Measurements from ENCODE around the gene PFDN1.
A peak's percentile ranks its signal among the peaks of the same experiment; 100 is the strongest.

PFDN1 gene

DNA sequence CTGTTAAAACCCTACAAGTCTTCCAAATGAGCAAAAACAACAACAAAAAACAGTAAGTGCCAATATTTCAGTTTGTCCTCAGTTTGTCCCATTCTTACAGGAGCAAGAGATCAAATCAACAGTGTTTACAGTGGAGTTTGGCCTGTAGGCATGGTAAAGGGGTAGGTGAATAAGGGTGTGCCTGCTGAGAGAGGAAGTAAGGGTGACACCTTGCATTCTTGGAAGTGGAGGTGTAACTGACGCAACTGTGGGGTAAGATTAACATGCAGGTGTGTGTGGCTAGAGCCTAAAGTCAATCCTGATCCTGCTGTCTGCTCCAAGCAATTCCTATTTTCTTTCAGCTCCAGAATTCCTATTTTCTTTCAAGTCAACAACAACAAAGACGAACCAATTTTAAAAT lies 43.4 kb downstream of the PFDN1 start:
- DNase-seq (ENCODE audit: low read depth): no peak

DNA sequence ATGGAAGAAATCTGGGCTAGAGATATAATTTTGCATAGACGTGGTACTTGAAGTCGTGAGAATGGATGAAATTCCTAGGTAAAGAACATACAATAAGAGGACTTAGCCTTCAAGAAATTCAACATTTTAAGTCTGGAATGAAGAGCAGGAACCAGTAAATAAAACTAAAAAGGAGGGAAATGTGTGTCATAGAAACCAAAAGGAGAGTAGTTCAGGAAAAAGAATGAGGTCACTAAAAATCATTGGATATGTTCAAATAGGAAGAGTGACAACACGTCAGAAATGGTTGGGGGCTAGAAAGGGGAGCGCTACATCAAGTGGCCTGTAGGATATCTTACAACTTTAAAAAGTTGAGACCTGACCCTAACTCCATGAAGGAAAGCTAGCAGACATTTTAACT lies 44.0 kb downstream of the PFDN1 start:
- no peak for DNase-seq (ENCODE audit: low read depth)

DNA sequence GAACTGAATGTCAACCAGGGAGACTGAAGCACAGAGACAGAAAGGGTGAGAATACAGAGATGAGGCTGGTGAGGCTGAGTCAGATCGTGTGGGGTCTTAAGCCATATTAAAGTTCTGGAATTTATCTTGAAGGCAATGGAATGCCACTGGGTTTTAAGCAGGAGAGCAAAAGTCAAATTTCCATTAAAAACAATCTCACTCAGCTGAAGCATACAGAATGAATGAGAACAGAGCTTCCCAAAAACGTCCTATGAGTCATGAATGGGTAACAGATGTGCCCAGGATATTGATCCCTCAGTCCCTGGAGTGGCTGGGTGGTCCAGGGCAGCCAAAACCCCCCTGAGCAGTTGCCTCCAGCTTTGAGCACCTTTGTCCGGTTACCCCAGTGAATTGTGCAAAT lies 44.9 kb downstream of the PFDN1 start:
- no peak for DNase-seq (ENCODE audit: low read depth)

DNA sequence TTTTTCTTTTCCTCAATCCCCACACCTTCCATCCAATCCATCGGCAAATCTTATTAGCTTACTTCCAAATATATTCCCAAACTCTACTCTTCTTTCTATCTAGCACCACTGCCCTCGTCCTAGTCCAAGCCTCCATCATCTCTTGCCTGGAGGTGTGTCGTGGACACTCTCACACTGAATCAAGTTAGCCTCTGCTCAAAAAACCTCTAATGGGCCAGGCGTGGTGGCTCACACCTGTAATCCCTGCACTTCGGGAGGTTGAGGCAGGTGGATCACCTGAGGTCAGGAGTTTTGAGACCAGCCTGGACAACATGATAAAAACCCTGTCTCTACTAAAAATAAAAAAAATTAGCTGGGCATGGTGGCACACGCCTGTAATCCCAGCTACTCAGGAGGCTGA lies 46.2 kb downstream of the PFDN1 start:
- DNase-seq (ENCODE audit: low read depth): no peak

DNA sequence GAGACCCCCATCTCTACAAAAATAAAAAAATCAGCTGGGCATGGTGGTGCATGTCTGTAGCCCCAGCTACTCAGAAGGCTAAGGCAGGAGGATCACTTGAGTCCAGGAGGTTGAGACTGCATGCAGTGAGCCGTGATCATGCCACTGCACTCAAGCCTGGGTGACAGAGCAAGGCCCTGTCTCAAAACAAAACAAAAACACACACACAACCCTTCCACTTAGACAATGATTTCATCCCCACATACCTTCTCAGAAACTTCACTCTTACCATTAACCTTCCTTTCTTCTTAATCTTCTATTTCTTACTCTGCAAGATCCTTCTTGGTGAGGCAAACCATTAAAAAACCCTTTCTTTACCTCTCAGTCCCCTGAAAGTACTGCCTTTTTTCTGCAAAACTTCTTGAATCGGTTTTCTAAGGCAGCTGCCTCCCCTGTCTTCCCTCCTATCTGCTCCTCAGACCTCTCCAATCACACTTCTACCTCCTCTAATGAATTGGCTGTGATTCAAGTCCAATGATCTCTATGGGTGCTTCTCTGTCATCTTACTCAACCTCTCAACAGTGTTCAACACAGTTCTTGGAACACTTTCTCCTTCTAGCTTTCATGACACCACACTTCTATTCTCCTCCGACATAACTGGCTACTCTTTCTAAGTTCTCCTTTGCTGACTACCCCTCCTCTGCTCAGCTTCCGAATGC lies 47.3 kb downstream of the PFDN1 start:
- no peak for DNase-seq (ENCODE audit: low read depth)

DNA sequence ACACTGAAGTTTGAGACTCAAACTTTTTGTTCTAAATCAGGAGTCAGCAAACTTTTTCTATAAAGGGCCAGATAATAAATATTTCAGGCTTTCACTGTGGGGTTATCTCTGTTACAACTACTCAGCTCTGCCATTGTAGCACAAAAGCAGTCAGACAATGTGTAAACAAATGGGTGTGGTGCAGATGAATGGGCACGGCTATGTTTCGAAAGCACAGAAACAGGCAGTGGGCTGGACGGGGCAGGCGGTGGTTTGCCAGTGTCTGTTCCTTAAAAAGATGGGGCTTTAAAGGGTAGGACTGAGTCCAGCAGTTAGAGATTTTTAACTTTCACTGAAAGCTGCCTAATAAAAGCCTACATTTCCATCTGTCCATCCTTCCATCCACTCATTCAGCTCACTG lies 48.9 kb downstream of the PFDN1 start:
- DNase-seq (ENCODE audit: low read depth): no peak

DNA sequence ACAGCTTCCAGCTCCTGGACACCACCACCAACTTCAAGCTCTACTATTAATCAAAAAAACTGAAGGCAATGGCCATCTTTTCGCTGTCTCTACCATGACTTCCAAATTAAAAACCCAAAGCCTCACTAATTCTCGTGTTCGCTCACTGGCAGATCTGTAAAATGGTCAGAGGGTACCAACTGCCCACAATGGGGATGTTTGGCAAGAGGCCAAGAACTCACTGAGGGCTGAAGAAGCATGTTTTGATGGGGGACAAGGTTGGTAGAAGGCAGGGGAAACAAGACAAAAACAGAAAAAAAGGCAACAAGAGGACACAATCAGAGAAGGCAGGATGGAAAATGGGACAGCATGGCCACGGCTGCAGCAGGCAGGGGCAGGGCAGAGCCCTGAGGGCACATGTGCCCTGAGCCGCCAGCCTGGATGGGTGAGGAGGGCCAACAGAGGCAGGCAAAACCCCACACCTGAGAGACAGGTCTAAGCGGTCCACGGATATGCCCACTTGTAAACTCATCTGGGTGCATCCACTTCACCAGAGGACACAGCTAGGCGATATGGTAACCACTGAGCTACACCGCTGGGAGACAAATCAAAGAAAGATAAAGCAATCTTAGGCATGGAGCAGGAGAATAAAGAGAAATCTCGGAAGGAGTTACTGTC lies 50.3 kb downstream of the PFDN1 start:
- no peak for DNase-seq (ENCODE audit: low read depth)

DNA sequence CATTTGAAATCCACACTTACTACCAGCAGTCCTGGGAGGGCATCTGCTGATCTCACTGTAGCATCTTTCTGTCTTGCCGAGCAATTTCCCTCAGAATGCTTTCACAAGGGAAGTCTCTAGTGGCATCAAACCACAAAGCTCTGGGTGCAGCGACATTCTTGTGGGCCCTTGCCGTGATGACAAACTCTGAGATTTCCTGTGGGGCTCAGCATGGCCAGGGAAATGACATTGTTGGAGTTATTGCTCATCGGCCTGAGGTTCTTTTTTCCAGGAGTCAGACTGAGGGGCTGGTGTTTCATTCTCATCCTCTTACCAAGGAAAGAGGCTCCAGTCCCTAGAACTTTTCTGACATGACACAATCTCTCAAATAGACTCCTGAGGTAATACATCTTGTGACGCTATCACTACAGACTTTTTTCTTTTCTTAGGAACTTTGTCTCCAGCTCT lies 51.4 kb downstream of the PFDN1 start:
- peak; percentile 34 for DNase-seq (ENCODE audit: low read depth)

DNA sequence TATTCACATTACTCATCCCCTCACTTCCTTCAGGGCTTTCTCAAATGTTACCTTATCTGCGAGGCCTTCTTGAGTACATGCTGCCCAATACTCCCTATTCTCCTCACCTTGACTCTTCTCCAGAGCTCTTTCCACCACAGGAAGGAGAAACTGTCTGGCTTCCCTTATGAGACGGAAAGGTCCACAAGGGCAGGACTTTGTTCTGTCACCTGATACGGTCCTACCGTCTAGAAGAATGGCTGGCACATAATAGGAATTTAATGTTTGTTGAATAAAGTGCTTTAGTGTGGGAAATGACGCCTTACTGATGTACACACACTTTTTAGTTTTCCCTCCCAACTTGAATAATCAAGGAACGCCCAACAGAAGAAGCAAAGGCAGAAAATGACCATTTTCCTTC lies 52.5 kb downstream of the PFDN1 start:
- no peak for DNase-seq (ENCODE audit: low read depth)

DNA sequence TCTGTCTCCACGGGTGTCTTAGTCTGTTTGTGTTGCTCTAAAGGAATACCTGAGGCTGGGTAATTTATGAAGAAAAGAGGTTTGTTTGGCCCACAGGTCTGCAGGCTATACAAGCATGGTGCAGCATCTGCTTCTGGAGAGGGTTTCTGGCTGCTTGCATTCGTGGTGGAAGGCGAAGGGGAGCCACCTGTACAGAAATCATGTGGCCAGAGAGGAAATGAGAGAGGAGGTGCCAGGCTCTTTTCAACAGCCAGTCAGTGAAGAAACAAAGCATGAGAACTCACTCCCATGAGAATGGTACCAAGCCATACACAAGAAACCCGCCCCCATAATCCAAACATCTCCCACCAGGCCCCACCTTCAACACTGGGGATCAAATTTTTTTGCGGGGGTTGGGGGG lies 53.4 kb downstream of the PFDN1 start:
- DNase-seq (ENCODE audit: low read depth): no peak

DNA sequence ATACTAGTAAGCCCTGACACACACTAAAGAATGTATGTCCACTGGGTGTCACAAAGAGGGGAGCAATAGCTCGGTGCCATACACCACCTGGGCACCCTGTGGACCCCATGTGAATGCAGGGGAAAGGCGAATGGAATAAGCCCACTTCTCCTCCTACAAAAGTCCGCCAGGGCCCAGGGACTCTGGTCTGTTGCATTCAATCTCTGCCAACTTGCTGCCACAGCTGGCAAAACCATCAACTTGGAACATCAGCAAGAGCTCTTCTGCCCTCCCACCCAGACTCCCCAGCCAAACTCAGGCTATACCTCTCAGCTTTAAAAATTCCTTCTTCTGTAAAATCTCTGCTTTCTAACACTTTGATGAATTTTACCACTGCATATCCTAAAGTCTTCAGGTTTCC lies 54.5 kb downstream of the PFDN1 start:
- DNase-seq (ENCODE audit: low read depth): no peak

DNA sequence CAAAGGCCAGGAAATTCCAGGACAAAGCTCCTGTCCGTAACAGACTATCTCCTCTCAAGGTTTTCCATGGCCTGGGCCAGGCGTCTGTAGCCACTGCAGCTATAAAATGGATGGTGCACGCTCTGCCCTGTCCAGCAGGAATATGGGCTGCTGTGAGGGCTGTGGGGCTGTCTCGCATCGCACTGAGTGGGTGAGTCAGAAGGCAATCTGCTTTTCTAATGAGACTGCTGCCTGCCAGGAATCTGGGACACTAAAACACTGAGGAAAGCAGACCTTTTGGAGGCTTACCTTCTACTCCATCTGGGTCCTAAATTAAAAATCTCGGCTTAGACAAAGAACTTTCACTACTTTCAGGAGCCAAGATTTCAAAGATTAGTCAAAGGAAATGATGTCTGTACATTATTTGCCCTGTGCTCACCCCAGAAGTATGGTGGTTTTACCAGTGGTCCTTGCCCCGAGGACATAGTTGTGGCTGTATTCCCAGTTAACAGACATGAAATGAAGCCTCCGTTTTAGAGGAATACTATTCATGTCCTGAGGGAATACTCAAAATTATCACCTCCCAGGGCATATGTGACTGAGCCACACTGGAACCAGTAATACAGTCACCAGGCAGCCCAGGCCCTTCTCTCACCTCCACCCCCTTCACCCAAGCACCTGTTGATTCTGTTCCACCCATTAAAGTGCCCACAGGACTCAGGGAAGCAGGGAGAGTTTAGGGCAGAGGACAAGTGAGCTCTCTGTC lies 56.4 kb downstream of the PFDN1 start:
- no peak for DNase-seq (ENCODE audit: low read depth)

DNA sequence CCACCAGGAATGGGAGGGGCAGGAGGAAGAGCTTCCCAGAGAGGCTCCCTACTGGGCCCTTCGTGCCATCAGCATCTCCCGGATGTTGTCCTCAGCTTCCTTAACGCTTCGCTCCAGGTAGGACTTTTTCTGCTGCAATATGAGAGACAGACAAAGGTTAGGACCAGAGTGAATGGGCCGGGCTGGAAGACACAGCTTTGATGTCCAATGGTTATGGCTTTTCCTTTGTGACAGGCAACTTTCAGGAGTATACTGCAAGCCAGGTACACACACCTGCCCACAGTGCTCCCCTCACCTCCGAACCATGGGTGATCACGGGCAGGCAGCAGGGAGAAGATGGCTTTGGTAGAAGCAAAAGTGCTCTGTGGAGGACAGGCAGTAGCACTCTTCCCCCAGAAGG lies 57.0 kb downstream of the PFDN1 start:
- DNase-seq (ENCODE audit: low read depth): no peak

DNA sequence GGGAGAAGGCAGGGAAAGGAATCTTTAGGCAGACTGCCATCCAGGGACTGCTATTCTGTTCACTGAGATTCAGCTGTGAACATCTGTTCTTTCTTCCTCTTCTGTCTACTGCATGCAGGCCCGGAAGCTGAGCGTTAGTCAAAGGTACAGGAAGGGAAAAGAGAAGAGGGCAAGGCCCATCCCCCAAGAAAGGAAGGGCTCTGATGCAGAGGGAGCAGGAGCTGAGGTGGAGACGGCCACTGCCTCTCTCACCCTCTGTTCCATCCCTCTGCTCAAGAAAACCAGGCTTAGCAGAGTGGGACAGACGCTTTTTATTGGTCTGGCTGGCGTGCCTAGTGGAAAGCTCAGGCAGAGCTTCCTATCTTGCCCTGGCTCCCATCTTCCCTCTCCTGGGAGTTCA lies 57.6 kb downstream of the PFDN1 start:
- no peak for DNase-seq (ENCODE audit: low read depth)

DNA sequence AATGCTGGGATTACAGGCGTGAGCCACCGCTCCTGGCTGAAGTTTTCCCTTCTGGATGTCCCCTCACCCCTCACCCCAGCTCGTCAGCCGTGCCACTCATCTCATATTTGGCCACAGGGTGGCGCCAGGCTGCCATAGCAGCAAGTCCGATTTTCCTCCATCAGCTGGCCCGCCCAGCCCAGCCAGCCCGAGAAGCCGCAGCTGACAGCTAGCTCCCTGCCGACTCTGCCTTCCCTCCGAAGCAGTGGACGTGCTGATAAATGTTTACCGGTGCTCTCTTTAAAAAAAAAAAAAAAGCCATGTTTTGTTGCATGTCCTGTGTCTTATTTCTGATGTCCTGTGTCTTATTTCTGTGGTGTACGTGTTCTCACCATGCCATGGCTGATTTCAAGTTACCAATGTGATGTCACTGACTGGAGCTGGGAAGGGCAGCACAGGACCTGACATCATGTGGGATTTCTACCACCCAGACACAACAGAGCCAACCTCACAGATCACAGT lies 58.3 kb downstream of the PFDN1 start:
- peak; percentile 68 for DNase-seq (ENCODE audit: low read depth)

DNA sequence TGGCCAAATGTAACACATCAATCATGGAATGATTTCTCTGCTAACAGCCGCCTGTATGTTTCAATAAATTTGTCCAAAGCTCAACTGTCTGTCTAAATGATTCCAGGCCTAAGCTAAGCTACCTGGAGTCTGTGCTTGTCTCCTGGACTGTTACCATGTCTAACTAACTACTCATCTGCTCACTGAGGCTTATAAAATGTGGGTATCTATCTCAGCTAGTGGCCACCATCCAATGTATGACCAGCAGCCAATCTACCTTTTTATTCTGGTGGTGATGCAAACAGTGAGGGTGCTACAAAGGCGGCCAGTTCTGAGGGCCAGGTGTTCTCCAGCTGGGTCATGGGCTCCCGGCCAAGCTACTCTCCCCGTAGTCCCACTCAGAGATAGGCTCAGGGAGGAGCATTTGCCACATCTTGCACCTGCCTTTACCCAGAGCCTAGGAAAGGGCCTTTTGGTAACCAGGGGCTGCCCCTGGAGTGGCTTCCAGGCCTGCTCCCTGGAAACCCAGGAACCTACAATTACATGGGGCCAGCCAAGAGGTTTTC lies 59.1 kb downstream of the PFDN1 start:
- no peak for DNase-seq (ENCODE audit: low read depth)

DNA sequence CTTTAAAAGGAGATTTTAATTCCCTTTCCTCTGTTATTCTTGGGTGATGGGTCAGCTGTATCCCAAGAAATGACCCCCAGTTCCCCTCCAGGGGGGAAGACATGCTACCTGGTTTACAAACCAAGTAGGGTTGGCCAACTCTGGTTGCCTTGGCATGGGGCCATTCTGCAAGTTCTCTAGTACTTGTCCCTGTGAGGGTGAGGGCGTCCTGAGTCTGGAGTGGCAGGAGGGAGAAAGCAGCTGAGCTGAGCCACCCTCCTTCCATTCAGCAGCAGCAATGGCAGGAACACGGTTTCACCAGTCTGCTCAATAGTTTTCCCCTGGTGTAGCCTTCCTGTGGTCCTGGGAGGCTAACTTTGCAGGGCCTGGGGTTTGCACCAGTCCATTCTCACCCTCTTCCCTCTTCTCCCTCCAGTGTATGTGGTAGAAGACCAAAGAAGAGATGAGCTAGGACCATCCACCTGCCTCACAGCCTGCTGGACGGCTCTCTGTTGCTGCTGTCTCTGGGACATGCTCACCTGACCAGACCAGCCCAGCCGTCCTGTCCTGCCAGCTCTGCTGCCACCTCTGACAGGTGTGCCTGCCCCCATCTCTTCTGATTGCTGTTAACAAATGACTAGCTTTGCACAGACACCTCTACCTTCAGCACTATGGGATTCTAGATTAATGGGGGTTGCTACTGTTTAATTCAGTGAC lies 59.9 kb downstream of the PFDN1 start:
- DNase-seq (ENCODE audit: low read depth): no peak

DNA sequence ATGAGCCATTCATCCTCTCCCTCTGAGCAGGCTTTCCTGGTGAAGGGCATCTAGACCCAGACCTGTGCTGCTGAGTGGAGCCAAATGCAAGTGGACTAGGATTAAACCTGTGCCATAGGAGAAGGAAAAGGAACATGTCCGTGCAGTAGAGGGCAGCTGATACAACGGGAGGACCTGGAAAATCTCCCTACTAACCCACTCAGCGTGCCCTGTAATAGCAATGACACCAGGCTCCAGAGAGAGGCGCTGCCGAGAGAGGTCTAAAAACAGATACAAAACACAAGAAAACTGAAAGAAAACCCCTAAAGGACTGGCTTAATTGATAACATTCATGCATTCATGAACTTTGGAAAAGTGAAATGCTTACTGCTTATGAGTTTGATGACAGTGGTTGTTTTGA lies 60.8 kb downstream of the PFDN1 start:
- DNase-seq (ENCODE audit: low read depth): no peak

DNA sequence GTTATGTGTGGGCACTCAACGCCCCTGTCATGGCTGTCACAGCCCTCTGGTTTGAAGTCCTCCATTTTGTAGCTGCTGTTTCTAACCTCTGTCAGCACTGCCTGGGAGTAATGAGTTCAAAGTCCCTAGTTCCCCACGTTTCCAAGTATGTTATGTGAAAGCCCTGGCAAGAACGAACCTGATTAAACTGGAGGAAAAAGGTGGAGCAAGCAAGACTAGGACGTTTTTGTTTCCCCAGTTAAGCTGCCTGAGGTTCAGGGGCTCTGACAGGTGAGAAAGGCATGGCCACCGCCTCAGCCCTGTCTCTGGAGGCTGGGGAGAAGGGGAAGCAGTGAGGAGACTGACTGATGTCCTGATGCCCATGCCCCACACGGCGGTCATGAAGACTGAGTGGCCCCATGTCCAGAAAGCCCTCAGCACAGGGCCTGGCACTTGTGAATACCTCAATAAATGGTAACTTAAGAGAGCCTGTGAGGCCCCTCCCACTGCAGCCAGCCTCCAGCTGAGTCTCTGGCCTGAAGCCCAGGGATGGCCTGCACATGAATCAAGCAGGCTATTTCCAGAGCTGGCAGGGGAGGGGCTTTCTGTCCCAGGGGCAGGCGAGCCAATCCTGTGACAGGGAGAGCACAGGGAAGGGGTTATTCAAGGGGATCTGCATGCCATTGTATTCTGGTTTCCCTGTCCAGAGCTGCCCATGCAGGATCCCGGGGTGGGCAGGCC lies 61.8 kb downstream of the PFDN1 start:
- no peak for DNase-seq (ENCODE audit: low read depth)

DNA sequence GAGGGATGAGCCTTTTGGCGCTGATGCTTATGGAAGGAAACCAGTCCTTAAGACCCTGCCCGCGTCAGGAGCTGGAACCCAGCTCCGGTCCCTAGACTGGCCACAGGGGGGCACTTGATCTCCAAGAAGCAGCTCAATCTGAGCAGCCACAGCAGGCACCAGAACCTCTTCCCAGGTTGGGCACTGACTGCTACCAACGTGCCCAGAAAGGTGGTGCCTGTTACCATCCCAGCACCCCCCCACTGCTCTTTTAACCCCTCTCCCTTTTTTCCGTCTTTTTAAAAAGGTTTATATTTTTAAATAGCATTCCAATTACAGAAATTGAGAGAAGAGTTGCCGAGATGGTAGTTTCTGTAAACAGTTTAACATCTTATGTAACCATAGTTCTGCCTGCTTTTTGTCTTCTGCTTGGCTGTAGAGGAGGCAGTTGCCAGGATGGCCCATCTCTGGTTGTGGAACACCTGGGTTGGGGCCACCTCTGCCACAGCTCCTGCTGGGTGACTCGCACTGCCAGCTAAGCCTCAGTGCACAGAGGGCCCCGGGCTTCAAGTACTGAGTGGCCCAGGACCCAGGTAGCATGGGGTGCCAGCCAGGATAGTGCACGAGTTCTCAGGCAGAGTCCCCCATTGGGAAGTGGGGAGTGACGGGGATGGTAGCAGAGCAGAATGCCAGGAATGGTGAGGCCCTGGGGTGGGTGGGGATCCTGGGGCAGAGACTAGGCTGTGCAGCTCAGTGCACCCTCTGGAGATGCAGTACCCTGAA lies 62.8 kb downstream of the PFDN1 start:
- peak; percentile 47 for DNase-seq (ENCODE audit: low read depth)

DNA sequence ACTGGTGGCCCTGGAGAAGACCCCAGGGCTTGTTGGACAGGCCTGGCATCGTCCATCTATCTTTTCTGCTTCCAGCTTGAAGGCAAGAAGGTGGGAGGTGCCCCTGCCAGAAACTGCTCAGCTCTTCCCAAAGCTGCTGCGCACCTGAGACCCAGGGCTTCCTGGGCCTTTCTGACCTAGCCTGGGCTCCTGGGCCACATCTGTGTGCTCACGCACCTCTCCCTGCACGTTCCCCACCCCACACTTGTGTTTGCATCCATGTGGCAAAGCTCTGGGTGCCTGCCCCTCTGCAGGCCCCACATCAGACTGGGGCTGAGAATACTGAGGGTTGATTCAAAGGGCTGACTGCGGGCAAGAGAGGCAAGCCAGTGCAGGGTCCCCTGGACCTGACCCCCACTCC lies 63.4 kb downstream of the PFDN1 start:
- no peak for DNase-seq (ENCODE audit: low read depth)
